HUES64 (cell line): ENCODE measurements around the gene C9. TPM values are rescaled to one million over a fixed set of nuclear protein-coding genes. Genes with fewer than 3 reads are reported as not detected.
"Not testable (repeated sequence)": the region's sequence is repeated elsewhere in the genome, so short reads cannot be mapped to it uniquely, and the experiment has no call there.

ENCODE experiments used
- H3K27ac ChIP-seq: 2 replicates; pipeline ENCODE4 v1.7.0; 2013; ENCODE audit warnings: low read depth, low read length, inconsistent platforms
- H3K27me3 ChIP-seq: 2 replicates; pipeline ENCODE4 v1.6.1; 2013; ENCODE audit warnings: mild to moderate bottlenecking, low read length; ENCODE audit not compliant: insufficient read depth
- H3K36me3 ChIP-seq: 2 replicates; pipeline ENCODE4 v1.6.1; 2013; ENCODE audit warnings: mild to moderate bottlenecking, low read length; ENCODE audit not compliant: insufficient read depth
- H3K4me1 ChIP-seq: 2 replicates; pipeline ENCODE4 v1.6.1; 2013; ENCODE audit warnings: mild to moderate bottlenecking, low read length, moderate library complexity; ENCODE audit not compliant: insufficient read depth
- H3K4me3 ChIP-seq: 2 replicates; pipeline ENCODE4 v1.5.1; 2013; ENCODE audit warnings: mild to moderate bottlenecking, low read length, moderate library complexity
- H3K9ac ChIP-seq: 2 replicates; pipeline ENCODE4 v1.6.1; 2013; ENCODE audit warnings: mild to moderate bottlenecking, low read depth, low read length
- H3K9me3 ChIP-seq: 2 replicates; pipeline ENCODE4 v1.6.1; 2013; ENCODE audit warnings: low read depth, low read length; ENCODE audit not compliant: insufficient read depth
- WGBS: fragments of 150-250, 120-280 bp; methylation state at CpG from one replicate; pipeline ENCODE4 v1.1.7; 2013; ENCODE audit warnings: missing lambda C conversion rate; 5-methylcytosine and 5-hydroxymethylcytosine counted together
- polyA plus RNA-seq, 2 experiments: library from polyadenylated mRNA; stranded (reverse); fragments of 50-300 nt; gene quantifications; one replicate each; pipeline ENCODE4 v1.2.3, GENCODE V29; 2013

The C9 gene
- 0.35 TPM for polyA plus RNA-seq (2013, experiment 1 of 2)
- not detected for polyA plus RNA-seq (2013, experiment 2 of 2)

- WGBS = 68% methylated on average over 6 of the region's 6 CpGs
- Histone ChIP-seq H3K9ac (no peak within 1 kb of the TSS), H3K27ac (no peak within 1 kb of the TSS), H3K36me3 (no peaks in the 10 kb centered on the region), H3K4me1 (peaks cover 8% of the 10 kb centered on the region; the same call in 1 of the 2 replicates), H3K9me3 (no peaks in the 10 kb centered on the region), H3K4me3 (no peak within 1 kb of the TSS), H3K27me3 (no peaks in the 10 kb centered on the region)
These were observed at the start of gene C9 for GRCh38 chr5:39364367-39364766. TSS of gene C9 (minus strand) at chr5:39364495. CDS start at chr5:39364464, 31 bp downstream.

GRCh38 chr5:39413771-39414170, 49.5 kb upstream of the C9 start:
- no peaks in the 10 kb centered on the region for H3K9me3 ChIP-seq
- H3K27me3 ChIP-seq = no peaks in the 10 kb centered on the region
- no peak overlapping the region for H3K4me3 ChIP-seq
- H3K36me3 ChIP-seq = no peaks in the 10 kb centered on the region
- no peak overlapping the region for H3K27ac ChIP-seq
- H3K9ac ChIP-seq = no peak overlapping the region
- H3K4me1 ChIP-seq = peaks cover 31% of the 10 kb centered on the region

- H3K4me3 ChIP-seq = no peak overlapping the region
These were observed 48.6 kb upstream of the C9 start for GRCh38 chr5:39412721-39413394.

GRCh38 chr5:39411985-39412384, 47.7 kb upstream of the C9 start:
- H3K36me3 ChIP-seq = no peaks in the 10 kb centered on the region
- no peak overlapping the region for H3K9ac ChIP-seq
- 97% methylated on average over 2 of the region's 4 CpGs for WGBS
- no peak overlapping the region for H3K4me3 ChIP-seq
- H3K4me1 ChIP-seq = peaks cover 27% of the 10 kb centered on the region
- H3K27me3 ChIP-seq = no peaks in the 10 kb centered on the region
- no peak overlapping the region for H3K27ac ChIP-seq
- no peaks in the 10 kb centered on the region for H3K9me3 ChIP-seq

More at GRCh38 chr5:39412721-39413394, 48.6 kb upstream of the C9 start:
- H3K4me1 ChIP-seq = peaks cover 31% of the 10 kb centered on the region
- 84% methylated on average over 5 of the region's 5 CpGs for WGBS
- no peak overlapping the region for H3K9ac ChIP-seq
- no peak overlapping the region for H3K27ac ChIP-seq
- H3K9me3 ChIP-seq = no peaks in the 10 kb centered on the region
- H3K36me3 ChIP-seq = no peaks in the 10 kb centered on the region
- H3K27me3 ChIP-seq = no peaks in the 10 kb centered on the region

GRCh38 chr5:39411061-39411460, 46.8 kb upstream of the C9 start:
- Histone ChIP-seq H3K4me3 (no peak overlapping the region), H3K9me3 (no peaks in the 10 kb centered on the region), H3K27ac (no peak overlapping the region), H3K4me1 (peaks cover 20% of the 10 kb centered on the region), H3K36me3 (no peaks in the 10 kb centered on the region), H3K9ac (no peak overlapping the region), H3K27me3 (no peaks in the 10 kb centered on the region)
- WGBS = no CpG with 5 or more reads among the region's 1 CpG

- no CpG with 5 or more reads among the region's 1 CpG for WGBS
- no peak overlapping the region for H3K27ac ChIP-seq
- no peaks in the 10 kb centered on the region for H3K36me3 ChIP-seq
- H3K4me1 ChIP-seq = peaks cover 20% of the 10 kb centered on the region
- H3K27me3 ChIP-seq = no peaks in the 10 kb centered on the region
- no peaks in the 10 kb centered on the region for H3K9me3 ChIP-seq
- H3K9ac ChIP-seq = no peak overlapping the region
- H3K4me3 ChIP-seq = no peak overlapping the region
These were observed 44.7 kb upstream of the C9 start for GRCh38 chr5:39409033-39409432.

- no peaks in the 10 kb centered on the region for H3K9me3 ChIP-seq
- H3K27me3 ChIP-seq = no peaks in the 10 kb centered on the region
- H3K4me1 ChIP-seq = peaks cover 7% of the 10 kb centered on the region
- no peak overlapping the region for H3K4me3 ChIP-seq
- H3K36me3 ChIP-seq = no peaks in the 10 kb centered on the region
- no peak overlapping the region for H3K9ac ChIP-seq
- H3K27ac ChIP-seq = no peak overlapping the region
- WGBS = 73% methylated on average over 5 of the region's 5 CpGs
These were observed 41.0 kb upstream of the C9 start for GRCh38 chr5:39405083-39405843.

- H3K27ac ChIP-seq, H3K36me3 ChIP-seq: not testable (repeated sequence)
These were observed 39.5 kb upstream of the C9 start for GRCh38 chr5:39403761-39404160.

GRCh38 chr5:39402140-39402539, 37.8 kb upstream of the C9 start:
- H3K4me1 ChIP-seq = peaks cover 12% of the 10 kb centered on the region
- not testable (repeated sequence) for H3K9ac ChIP-seq, H3K27me3 ChIP-seq, H3K27ac ChIP-seq, H3K4me3 ChIP-seq, H3K9me3 ChIP-seq, H3K36me3 ChIP-seq

More at GRCh38 chr5:39403761-39404160, 39.5 kb upstream of the C9 start:
- H3K4me1 ChIP-seq = peaks cover 12% of the 10 kb centered on the region
- H3K4me3 ChIP-seq, H3K9me3 ChIP-seq, H3K27me3 ChIP-seq, H3K9ac ChIP-seq: not testable (repeated sequence)
- 95% methylated on average over 3 of the region's 3 CpGs for WGBS

- no peak overlapping the region for H3K4me3 ChIP-seq
- H3K4me1 ChIP-seq = peaks cover 12% of the 10 kb centered on the region
- no peaks in the 10 kb centered on the region for H3K36me3 ChIP-seq
- no peaks in the 10 kb centered on the region for H3K9me3 ChIP-seq
- WGBS = 72% methylated on average over 5 of the region's 5 CpGs
- H3K9ac ChIP-seq = no peak overlapping the region
- H3K27ac ChIP-seq = no peak overlapping the region; the same call in 1 of the 2 replicates
- H3K27me3 ChIP-seq = no peaks in the 10 kb centered on the region
These were observed 36.7 kb upstream of the C9 start for GRCh38 chr5:39400713-39401578.
